Jurkat, Clone E6-1 (cell line): Measurements from ENCODE around the gene LDLRAD4.

Source experiments
- DNase-seq: peaks from one replicate; pipeline ENCODE4 v3.0.0-alpha.2; 2011; ENCODE audit warnings: low read depth, low spot score
- H3K4me3 ChIP-seq: 2 replicates; pipeline ENCODE4 v1.5.1; 2011; ENCODE audit warnings: mild to moderate bottlenecking, low read length, control low read depth, moderate library complexity

The LDLRAD4 gene

DNA sequence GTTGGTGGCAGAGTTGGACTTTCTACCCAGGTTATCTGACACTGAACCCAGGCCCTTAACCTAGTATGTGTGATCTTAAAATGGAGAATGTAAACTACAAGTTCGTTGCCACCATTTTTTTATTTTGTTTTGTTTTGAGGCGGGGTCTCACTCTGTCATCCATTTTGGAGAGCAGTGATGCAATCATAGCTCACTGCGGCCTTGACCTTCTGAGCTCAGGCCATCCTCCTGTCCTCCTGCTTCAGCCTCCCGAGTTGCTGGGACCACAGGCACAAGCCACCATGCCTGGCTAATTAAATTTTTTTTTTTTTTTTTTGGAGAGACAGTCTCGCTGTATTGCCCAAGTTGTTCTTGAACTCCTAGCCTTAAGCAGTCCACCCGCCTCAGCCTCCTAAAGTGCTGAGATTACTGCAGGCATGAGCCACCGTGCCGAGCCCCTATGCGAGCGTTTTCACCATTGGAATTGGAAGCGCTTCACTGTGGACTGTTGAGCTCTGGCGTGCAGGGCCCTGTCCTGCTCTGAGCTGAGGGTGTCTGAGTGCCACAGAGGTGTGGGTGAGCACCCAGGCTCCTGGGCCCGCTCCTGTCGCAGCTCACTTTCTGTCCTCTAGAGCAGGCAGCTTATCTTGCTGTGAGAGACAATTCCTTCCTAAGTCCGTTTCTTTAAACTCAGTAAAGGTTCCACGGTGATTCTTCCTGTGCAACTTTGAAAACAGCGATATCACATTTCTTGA is 186.9 kb downstream of the LDLRAD4 start:
- H3K4me3 ChIP-seq: no peak overlapping the region
- no peak for DNase-seq

DNA sequence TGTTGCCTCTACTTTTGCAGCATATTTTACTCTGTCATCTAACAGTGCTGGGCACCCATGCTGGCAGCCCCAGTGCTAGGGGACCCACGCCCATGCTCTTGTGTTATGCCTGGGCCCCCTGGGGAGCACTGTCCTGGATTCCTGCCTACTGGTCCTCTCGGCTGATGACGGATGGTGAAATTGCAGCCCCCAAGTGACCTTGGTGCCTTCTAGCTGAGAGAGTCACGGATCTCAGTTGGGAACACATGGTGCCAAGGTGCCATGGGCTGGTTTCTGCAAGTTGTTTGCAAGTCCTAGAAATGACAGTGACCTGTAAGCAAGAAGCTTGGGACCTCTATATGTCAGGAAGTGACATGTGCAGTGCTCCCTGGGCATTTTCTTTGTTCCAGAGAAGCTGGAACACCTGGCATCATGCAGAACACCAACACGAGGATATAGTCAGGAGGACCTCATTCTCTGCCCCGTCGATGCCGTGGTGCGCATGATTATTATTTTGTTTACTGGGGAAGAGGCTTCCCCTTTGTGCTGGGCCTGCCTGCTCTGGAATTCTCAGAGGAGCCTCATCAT is 187.6 kb downstream of the LDLRAD4 start:
- no peak overlapping the region for H3K4me3 ChIP-seq
- no peak for DNase-seq

DNA sequence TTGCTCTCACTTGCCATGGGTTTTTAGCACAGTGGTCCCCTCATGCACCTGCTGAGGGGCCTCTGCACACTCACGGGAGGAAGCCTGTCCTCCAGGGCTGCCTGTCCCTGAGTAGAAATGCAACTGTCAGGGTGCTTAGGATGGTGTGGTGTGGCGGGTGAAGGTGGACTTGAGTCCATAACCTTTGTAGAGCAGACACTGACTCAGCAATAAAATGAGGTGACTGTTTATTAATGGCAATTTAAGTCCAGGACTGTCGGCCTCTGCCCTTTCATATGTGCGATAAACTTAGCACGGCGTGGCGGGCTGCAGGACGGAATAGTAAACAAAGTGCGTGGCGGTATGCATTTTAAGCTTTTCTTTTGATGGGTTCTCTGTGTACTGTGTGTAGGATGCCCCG is 188.2 kb downstream of the LDLRAD4 start:
- no peak for DNase-seq

DNA sequence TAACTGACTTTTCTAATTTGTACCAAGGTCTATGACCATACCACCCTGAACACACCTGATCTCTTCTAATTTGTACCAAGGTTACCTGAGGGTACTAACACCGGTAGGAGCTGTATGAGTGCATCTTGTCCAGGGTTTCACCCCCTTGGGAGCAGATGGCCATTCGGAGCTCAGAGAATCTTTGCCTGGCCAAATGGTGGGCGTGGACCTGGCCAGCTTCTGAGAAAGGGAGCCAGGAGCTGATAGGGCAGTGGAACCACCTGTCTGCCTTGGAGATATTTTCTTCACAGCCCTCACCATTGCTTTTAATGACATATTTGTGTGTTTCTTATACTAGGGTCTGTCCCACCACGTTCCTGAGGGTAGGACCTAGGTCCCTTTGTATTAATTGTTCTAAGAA is 188.9 kb downstream of the LDLRAD4 start:
- no peak overlapping the region for H3K4me3 ChIP-seq
- DNase-seq: no peak

More for the DNA sequence above, 188.2 kb downstream of the LDLRAD4 start:
- no peak overlapping the region for H3K4me3 ChIP-seq

DNA sequence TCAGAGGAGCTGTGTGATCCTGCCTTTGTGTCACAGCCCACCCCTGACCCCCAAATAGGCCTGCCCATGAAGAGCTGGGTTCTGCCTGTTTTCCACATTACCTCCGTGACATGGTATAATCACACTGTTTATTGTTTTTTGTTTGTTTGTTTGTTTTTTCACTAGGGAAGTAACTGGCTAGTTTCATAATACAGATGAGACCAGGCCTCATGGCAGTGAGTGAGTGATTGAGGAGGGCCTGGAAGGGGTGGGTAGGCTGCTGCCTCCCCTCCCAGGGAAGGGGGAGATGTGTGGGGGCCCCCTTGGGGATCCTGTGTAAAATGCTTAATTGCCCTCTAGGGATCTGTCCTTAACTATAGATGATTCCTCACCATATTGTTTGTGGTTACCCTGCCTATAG is 190.5 kb downstream of the LDLRAD4 start:
- H3K4me3 ChIP-seq: no peak overlapping the region
- DNase-seq: no peak

DNA sequence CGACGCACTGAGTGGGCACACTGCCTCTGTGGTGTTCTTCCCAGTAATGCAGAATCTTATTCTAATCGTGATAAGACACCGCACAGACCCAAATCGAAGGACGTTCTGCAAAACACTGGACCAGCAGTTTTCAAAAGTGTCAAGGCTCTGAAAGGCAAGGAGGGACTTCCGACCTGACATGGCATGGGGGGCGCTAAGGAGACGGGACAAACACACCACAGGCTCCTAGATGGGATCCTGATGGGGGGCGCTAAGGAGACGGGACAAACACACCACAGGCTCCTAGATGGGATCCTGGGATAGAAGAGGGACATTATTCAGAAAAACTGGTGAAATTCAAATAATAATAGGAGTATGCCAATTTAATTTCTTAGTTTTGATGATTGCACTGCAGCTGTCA is 191.4 kb downstream of the LDLRAD4 start:
- H3K4me3 ChIP-seq: no peak overlapping the region
- DNase-seq: no peak

DNA sequence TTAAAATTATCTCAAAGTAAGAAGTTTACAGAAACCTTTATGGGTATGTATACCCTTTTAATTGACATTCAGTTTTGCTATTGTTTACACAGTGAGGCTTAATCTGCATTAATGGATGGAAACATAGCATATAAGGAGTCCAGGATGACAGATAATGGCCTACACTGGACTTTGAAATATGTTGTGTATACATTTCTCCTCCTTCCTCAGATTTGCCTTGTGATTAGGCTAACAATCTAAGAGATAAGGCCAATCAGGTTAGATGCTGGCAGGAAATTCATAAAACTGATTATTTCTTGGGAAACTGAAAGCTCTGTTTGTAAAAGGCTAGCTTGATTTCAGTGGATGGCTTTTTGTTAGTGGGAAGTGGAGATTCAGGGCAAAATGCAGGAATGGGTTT is 191.9 kb downstream of the LDLRAD4 start:
- no peak for DNase-seq
- H3K4me3 ChIP-seq: no peak overlapping the region

DNA sequence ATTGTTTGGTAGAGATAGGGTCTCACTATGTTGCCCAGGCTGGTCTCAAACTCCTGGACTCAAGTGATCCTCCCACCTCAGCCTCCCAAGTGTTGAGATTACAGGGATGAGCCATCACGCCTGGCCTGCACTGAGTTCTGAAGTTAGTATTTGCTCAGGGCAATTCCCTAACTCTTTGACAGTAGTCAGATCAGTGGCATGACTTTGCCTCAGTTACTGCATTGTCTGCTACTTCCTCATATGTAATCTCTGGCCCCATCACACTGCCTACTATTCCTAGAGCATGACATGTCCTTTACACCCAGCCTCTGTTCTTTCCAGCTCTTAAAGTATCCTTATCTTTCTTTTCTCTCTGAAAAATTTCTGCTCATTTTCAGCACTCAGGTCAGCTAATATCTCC is 193.5 kb downstream of the LDLRAD4 start:
- DNase-seq: no peak
- no peak overlapping the region for H3K4me3 ChIP-seq

DNA sequence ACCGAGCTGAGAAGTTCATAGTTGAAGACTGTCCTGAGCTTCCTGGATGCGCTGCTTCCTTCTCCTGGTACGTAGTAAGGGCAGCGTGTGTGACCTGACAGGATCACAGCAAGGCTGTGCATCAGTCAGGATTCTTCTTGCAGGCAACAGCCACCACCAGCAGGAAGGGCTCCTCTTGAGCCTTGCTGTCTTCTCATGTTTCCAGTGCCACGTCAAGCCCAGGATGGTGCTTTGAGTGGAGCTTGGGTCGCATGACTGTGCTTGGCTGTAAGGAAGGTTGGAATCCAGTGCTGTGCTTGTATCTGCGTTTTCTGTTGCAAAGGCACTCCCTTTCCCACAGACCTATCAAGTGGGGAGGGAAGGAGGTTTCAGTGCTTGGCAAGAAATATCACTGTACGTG is 194.3 kb downstream of the LDLRAD4 start:
- no peak overlapping the region for H3K4me3 ChIP-seq
- DNase-seq: no peak

DNA sequence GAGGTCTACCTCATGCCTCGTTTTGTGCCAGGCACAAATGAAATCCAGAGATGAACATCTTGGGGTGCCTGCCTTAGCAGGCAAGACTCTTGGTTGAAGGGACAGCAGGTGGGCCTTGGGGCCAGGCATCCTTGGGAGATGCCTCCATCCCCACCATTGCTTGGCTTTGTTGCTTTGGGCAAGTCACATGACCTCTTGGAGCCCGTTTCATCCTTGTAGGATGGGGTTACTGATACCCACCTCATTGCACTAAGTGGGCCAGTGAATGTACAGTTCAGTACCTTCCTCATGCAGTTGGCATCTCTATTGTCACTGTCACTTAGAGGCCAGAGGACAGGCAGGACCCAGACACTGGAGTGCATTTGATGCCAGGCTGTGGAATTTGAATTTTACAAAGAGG is 195.5 kb downstream of the LDLRAD4 start:
- no peak overlapping the region for H3K4me3 ChIP-seq
- DNase-seq: no peak

DNA sequence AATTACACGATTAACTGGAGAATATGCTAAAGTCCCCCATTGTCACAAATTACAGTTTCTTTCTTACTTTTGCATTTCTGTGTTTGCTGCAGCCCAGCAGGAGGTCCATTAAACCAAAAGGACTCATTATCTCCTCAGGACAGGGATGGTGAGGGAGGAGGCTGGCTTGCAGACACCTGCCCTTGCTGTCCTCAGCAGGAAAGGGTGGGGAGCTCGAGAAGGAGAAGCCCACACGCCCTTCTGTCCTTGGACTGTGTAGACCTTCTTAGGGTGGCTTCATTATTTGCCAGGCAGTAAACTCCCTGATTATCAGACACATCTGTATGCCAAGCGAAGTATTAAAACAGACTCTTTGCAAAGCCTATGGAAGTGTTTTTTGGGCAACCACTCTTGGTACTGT is 196.0 kb downstream of the LDLRAD4 start:
- no peak for DNase-seq
- H3K4me3 ChIP-seq: no peak overlapping the region

DNA sequence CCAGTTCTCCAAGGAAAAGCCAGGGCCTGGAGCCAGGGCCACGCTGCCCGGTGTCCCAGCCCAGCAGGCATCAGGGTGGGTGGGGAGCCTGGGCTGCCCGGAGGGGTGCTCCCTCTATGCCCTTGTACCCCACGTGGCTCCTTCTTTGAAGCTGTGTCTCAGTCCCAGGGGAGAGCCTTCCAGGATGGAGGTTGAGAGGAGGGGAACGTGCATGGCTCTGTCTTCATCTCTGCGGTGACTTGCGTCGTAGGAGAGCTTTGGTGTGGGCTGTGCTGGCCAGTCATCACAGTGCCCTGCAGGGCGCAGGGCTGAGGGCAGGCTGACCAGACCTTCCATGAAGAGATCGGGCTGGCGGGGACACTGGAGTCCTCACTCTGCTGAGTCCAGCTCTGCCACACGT is 197.2 kb downstream of the LDLRAD4 start:
- DNase-seq: no peak
- no peak overlapping the region; the same call in 1 of the 2 replicates for H3K4me3 ChIP-seq

DNA sequence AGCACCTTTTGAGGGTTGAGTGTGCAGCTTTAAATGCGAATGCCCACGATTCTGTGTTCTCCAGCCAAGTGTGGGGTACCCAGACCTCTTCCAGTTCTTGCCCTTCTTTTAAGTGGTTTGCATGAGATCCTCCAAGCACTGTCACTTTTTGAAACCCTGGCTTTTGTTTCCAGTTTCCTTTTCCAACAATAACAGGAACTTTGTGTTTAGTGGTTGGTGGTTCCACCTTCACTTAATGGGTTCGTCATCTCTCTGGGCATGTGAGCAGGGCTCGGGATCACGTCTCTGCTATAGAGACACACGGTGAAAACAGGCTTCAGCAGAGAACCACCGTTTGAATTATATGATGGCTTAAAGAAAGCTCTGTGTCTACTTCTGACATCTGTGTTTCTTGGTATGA is 197.6 kb downstream of the LDLRAD4 start:
- H3K4me3 ChIP-seq: no peak overlapping the region
- peak; percentile 55 for DNase-seq

DNA sequence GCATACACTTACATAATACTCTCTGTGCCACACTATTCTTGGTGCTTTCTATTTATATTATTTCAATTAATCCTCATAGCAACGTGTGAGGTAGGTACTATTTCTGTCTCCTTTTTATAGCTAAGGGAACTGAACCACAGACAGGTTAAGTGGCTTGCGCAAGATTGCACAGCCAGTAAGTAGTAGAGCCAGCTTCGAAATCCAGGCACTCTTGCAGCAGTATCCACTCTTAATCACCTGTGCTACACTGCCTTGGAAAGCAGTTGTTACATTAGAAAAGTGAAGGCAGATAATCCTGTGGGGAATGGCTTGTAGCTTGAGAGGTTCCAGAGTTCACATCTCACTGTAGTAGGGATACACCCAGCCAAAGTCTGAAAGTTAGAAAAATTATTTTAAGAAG is 198.3 kb downstream of the LDLRAD4 start:
- H3K4me3 ChIP-seq: no peak overlapping the region
- no peak for DNase-seq

DNA sequence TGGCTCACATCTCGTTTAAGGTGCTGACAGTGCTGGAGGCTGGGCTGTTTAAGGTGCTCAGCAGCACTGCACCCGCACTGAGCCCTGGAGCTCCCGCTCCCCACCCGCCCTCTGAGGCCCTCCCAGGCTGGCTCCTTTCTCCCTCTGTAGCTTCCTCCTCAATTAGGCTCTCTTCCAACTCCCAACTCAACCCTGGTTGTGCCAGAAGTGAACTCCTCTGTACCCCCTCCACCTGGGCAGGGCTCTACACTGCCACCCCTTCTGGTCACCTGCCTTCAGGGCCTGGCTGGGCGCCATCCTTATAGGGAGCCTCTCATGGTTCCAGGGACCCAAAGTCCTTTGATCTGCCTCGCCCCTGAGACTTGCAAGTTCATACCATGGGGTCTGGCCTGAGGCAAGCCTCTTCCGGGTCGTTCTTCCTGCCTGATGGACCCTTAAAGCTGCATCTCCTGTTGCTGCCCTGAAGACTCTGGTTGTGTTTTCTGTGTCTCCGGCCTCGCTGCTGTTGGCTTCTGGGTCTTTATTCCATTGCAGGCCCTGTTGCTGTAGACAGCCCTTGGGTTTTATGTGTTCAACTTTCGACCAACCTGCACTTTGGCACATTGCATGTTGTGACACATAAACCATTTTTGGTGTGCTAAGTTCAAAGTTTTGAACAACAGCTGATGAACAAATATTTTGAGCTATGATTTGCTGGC is 199.6 kb downstream of the LDLRAD4 start:
- no peak overlapping the region for H3K4me3 ChIP-seq
- no peak for DNase-seq

DNA sequence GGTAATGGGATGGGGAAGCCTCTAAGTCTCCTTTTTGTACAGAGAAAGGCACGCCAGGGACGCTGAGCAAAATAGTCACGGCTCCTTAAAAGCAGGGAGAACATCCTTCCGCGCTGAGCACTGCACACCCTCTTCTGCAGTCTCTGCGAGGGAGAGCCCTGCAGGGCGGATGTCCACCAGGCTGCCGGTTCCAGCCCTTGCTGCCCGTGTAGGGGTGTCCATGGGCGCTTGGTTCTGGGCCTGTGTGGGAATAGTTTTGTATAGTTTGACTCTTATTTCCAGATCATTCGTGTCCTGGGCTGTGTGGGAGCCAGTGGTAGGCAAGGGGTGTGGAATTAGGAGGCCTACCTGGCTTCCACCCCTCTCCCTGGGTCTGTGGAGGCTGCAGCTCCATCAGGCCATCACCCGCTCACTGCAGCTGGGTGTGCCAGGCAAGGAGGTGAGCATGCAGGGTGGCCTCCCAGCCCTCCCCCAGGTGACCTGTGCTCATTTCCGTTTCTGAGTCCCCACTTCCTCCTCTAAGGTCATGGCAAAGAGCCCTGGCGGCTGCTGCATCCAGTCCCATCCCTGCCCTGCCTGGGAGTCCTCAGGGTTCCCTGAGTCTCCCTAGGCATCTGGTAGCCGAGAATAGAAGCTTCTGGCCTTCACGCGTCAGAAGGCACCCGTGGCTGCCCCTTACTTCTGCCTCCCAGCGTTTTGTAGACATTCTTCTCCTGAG is 202.6 kb downstream of the LDLRAD4 start:
- DNase-seq: no peak
- H3K4me3 ChIP-seq: no peak overlapping the region

DNA sequence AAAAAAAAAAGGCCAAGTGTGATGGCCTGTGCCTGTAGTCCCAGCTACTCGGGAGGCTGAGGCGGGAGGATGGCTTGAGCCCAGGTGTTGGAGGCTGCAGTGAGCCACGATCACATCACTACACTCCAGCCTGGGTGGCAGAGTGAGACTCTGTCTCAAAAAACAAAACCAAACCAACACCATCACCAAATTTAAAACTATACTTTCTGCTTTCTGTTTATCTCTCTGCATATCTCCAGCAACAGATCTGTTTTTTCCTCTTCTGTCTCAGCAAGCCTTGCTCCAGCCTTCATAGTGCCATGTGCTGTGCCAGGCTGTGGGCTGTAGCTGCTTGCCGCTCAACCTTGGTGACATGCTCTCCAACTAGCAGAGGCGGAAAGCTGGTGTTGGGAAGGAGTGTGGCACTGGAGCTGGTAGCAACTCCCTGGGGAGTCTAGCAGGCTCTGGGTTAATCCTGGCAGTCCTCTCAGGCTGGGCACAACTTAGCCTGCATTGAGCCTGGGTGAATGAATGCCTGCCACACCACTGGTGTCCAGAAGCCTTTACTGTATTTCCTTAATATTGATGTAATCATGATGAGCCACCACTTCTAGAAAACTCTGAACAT is 204.1 kb downstream of the LDLRAD4 start:
- DNase-seq: no peak
- H3K4me3 ChIP-seq: no peak overlapping the region

DNA sequence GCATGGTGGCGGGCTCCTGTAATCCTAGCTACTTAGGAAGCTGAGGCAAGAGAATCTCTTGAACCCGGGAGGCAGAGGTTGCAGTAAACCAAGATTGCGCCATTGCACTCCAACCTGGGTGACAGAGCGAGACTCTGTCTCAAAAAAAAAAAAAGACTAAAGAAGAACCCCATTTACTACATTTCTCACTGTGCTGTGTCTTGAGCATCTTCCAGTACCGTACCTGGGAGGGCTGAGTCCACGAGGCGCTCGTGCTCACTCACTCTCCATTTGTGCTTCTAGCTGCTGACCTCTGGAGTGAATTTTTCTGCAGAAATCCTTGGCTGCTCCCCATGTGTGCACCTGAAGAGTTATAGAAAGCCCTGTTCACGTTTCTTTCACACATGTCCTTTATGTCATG is 204.8 kb downstream of the LDLRAD4 start:
- H3K4me3 ChIP-seq: no peak overlapping the region
- DNase-seq: no peak

DNA sequence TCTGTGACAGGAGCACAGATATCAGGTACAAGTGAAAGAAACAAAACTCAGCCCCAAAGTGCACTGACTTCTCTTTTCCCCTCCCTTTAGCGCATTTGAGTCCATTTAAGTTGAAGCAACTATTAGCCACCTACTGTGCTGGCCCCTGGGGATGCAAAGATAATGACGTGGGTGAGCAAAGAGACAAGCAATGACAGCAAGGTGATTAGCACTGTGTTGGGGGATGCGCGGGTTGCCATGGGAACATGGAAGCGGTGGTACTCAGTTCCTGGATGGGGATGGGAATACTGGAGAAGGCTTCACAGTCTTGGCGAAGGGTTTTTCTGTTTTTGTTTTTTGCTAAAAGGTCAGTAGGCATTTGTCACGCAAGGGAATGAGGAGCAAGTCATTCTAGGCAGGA is 205.8 kb downstream of the LDLRAD4 start:
- DNase-seq: no peak
- no peak overlapping the region for H3K4me3 ChIP-seq
